ENCODE data around the gene CDK14. TPM values are rescaled to one million over a fixed set of nuclear protein-coding genes. Genes with fewer than 3 reads are reported as not detected.
"Not testable (repeated sequence)": the region's sequence is repeated elsewhere in the genome, so short reads cannot be mapped to it uniquely, and the experiment has no call there.

Gene CDK14
- total RNA-seq, 4 donors from 2014 or later = 3.3 to 61.6 (median 38.7) TPM

- Histone ChIP-seq H3K36me3 (no peaks in the 10 kb centered on the region), H3K27me3 (no peaks in the 10 kb centered on the region), H3K4me1 (no peaks in the 10 kb centered on the region), H3K27ac (peak overlapping the region; percentile 40 to 59), H3K4me3 (no peak overlapping the region), H3K9me3 (no peaks in the 10 kb centered on the region)
- intact Hi-C loops (cut with DNase I; ENCODE audit: low total_unique reads) = no loop called here
- no peak for DNase-seq
- TF ChIP-seq CTCF (IDR thresholded peaks at IDR 0.05) (no peak), POLR2A (IDR thresholded peaks at IDR 0.05) (no peak)
Measured at GRCh38 chr7:90625051-90625450, 28.9 kb downstream of the CDK14 start.

DNA sequence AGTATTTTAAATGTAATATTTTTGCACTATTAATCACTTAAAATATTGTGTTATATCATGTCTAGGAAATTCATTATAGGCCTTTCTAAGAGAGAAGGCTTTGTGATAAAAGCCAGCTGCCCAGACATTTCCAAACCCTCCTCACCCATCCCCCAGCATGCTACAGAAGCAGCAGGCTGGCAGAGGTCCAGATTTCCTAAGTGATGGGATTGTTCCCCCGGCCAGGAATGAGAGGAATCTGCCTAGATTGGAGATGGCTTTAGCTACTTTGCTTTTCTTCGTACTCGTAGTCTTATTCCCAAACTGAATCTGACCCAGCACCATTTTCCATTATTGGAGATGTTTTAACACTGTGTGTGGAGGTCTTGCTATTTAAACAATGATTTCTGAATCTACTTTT lies 29.4 kb downstream of the CDK14 start:
- Histone ChIP-seq H3K27me3 (no peaks in the 10 kb centered on the region), H3K27ac (peak overlapping the region; percentile 14 to 40), H3K4me3 (no peak overlapping the region), H3K9me3 (no peaks in the 10 kb centered on the region), H3K4me1 (no peaks in the 10 kb centered on the region), H3K36me3 (no peaks in the 10 kb centered on the region)
- peak; percentile 64 to 69 for DNase-seq
- TF ChIP-seq CTCF (IDR thresholded peaks at IDR 0.05) (no peak), POLR2A (IDR thresholded peaks at IDR 0.05) (no peak)
- intact Hi-C loops (cut with DNase I; ENCODE audit: low total_unique reads) = no loop called here

- Histone ChIP-seq H3K4me3 (no peak overlapping the region), H3K27ac (peak overlapping the region; percentile 14 to 40), H3K4me1 (no peaks in the 10 kb centered on the region), H3K36me3 (no peaks in the 10 kb centered on the region), H3K27me3 (no peaks in the 10 kb centered on the region), H3K9me3 (no peaks in the 10 kb centered on the region)
- DNase-seq = no peak
- intact Hi-C loops (cut with DNase I; ENCODE audit: low total_unique reads) = no loop called here
- TF ChIP-seq CTCF (IDR thresholded peaks at IDR 0.05) (no peak), POLR2A (IDR thresholded peaks at IDR 0.05) (no peak)
Measured at GRCh38 chr7:90626013-90626412, 29.9 kb downstream of the CDK14 start.

GRCh38 chr7:90629297-90629918 lies 33.3 kb downstream of the CDK14 start:
- TF ChIP-seq CTCF (IDR thresholded peaks at IDR 0.05) = peak; percentile 32 to 42 (median 38)
- TF ChIP-seq POLR2A (IDR thresholded peaks at IDR 0.05) = no peak
- intact Hi-C loops (cut with DNase I; ENCODE audit: low total_unique reads) = no loop called here

DNA sequence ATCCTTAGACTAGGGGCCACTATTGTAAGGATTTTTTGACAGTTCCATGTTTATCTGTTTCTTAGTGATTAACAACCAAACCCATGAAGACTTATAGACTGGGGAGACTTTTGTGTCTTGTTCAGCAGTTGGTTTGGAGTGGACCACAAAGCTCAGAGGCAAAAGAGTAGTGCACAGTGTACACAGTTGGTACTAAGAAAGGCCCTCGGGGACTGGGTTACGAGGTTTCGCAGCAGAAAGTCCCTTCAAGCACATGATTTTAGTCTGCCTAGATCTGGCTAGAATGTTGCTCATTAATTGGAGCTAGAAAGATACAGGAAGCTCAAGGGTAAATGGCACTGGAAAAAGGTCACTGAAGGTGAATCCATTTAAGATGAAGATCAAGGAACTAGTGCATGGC lies 35.4 kb downstream of the CDK14 start:
- Histone ChIP-seq H3K9me3 (no peaks in the 10 kb centered on the region), H3K4me3 (no peak overlapping the region), H3K27ac (no peak overlapping the region), H3K27me3 (no peaks in the 10 kb centered on the region), H3K36me3 (no peaks in the 10 kb centered on the region), H3K4me1 (no peaks in the 10 kb centered on the region)
- intact Hi-C loops (cut with DNase I; ENCODE audit: low total_unique reads) = no loop called here
- TF ChIP-seq POLR2A (IDR thresholded peaks at IDR 0.05) (no peak), CTCF (IDR thresholded peaks at IDR 0.05) (no peak)
- no peak for DNase-seq

More at GRCh38 chr7:90629297-90629918, 33.3 kb downstream of the CDK14 start:
- no peaks in the 10 kb centered on the region for H3K36me3 ChIP-seq
- H3K27me3 ChIP-seq = no peaks in the 10 kb centered on the region
- no peak overlapping the region for H3K27ac ChIP-seq
- no peaks in the 10 kb centered on the region for H3K9me3 ChIP-seq
- DNase-seq = no peak
- no peaks in the 10 kb centered on the region for H3K4me1 ChIP-seq
- H3K4me3 ChIP-seq = no peak overlapping the region

- H3K27me3 ChIP-seq; H3K4me3 ChIP-seq; H3K9me3 ChIP-seq; DNase-seq; H3K27ac ChIP-seq; H3K4me1 ChIP-seq; intact Hi-C loops (cut with DNase I; ENCODE audit: low total_unique reads); H3K36me3 ChIP-seq: not testable (repeated sequence)
Measured at GRCh38 chr7:90639683-90640082, 43.6 kb downstream of the CDK14 start.
